HG03432 (cell line): ENCODE data around the gene TSPAN17.

ENCODE experiments used
- ATAC-seq: cut with Tn5 transposase; IDR thresholded peaks from one replicate; pipeline ENCODE4 v1.9.1; 2021; ENCODE audit warnings: mild to moderate bottlenecking, moderate library complexity; ENCODE audit not compliant: unreplicated experiment

Gene TSPAN17

DNA sequence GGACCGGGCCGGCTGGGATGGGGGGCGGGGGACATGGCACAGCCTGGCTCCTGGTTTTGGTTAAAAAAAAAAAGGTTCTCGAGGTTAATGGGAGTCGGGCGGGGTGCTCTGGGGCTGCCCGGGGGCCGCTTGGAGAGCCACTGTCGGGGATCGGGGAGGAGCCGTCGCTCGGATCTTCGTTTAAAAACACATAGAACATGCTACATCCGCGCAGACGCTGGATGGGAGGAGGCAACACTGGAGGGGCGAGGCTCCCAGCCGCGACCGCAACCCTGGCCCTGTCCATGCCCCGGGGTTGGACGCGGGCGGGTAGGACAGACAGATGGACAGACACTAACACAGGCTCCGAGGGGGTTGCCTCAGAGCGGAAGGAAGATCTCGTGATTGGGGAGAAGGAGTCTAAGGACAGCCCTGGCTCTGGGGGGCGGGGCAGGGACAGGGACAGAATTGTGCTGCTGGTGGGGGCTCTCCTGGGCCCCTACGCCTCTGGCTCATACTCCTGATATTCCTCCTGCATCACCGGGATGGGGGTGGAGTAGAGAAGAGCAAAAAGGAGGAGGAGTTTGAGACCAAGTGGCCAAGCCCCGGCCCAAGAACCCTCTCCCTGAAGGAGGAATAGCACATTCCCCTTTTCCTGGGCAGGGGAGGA, 26.8 kb upstream of the TSPAN17 start:
- ATAC-seq, result no peak

DNA sequence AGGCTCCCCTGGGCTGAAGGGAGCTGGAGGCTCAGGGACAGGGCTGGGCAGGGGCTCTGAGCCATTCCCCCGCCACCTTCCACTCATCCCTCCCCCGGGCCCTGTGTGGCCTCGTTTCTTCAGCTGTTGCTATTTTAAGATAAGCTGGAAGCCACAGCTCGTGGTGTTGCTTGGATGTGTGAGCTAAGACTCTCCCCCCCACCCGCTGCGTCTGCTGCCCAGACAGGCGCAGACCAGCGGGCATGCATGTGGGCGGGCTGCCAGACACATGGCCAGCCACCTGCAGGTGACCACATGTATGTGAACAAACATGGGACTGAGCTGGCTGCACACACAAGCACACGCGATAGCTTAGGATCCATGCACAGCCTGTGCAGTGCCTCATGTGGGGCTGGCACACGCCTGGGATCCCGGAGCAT, 25.6 kb upstream of the TSPAN17 start:
- no peak for ATAC-seq

DNA sequence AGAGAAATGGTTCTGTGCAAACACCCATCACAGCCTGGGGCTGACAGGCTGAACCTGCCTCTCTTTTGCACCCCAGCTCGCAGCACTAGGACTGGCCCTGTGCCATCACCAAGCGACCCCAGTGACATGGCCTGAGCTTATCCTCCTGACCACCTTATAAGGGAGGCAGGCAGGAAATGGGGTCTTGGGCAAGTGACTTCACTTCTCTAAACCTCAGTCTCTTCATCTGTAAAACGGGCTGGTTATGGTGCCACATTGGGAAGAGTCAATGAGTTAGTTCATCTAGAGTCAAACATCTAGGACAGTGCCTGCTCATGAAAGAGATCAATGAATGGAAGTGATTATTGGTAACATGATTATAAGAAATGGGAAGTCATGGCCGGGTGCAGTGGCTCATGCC, 23.1 kb upstream of the TSPAN17 start:
- no peak for ATAC-seq

DNA sequence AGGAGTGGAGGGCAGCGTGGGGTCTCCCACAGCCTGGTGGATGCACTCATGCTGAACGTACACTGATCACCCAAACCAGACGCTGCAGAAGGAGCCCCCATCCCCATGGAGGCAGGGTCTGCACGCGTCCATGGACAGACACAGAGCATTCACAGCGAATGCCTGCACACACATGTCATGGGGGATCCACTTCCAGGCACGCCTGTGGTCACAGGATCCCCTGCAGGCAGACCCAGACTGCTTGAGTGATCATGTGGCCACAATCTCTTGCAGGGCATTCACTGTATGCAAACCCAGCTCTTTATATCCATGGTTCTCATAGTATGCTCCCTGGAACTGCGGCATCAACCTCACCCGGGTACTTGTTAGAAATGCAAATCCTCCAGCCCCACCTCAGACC, 22.3 kb upstream of the TSPAN17 start:
- no peak for ATAC-seq

DNA sequence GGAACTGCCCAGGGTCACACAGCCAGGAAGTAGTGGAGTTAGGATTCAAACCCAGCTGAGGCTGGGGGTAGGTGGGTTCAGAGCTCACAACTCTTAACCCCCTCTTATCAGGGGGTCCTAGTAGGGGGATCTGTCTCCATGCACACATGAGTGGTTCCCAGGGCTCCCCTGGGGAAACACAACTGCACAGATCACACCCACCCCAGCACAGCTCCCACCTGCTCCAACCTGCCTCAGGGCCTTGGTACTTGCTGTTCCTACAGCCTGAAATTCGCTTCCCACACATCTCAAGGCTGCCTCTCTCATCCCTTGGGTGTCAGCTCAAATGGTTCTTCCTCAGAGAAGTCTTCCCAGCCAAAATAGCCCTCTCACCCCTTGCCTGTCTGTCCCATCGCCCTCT, 21.8 kb upstream of the TSPAN17 start:
- no peak for ATAC-seq

DNA sequence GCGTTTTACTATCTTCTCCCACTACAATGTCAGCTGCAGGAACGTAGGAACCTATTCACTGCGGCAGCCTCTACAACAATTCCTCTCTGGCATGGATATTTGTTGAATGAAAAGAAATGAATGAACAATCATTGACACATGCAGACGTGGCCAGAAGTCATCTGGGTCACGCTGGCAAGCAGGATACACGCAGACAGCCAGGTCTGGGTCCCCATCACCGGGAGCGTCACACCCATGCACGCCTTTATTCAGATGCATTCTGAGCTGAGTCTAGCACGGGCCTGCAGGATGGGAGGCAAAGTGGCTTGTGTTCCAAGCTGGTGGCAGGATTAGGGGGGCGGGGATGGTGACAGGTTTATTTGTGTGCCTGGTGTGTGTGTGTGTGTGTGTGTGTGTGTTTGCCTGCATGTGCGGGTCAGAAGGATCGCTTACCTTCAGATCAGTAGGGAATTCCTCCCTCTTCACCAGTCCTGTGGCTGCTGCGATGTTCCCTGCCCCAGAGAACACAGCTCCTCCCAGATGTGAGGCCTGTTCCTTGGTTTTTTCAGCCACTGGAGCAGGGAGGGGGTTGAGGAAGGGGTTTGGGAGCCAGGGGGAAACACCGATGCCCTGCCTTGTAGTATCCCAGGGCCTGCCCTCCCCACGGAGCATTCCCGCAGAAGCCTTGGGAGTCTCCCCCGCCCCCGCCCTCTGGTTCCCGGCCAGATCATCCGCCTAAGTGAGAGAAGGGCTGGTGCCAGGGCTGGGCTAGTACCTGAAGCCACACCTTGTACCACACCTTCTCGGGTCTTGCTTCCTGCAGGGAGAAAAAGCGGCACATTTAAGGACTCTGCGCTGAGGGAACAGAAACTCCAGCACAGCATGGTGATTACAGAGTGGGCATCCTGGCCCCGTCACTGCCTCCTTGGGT, 21.1 kb upstream of the TSPAN17 start:
- no peak for ATAC-seq

DNA sequence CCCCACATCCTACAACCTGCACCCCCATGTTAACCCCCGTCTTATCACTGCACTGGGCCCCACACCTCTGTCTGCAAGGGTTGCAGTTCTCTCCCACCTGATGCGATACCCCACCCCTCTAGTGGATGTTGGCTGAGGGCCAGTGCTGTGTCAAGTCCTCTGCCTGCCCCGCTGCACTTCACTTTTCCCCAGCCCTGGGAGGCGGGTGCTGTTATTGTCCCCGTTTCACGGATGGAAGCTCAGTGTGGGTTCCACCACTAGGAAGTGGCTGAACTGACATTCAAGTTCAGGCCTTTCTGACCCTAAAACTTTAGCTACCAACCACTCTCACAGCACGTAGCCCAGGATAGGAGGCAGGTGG, 20.4 kb upstream of the TSPAN17 start:
- ATAC-seq, result no peak

DNA sequence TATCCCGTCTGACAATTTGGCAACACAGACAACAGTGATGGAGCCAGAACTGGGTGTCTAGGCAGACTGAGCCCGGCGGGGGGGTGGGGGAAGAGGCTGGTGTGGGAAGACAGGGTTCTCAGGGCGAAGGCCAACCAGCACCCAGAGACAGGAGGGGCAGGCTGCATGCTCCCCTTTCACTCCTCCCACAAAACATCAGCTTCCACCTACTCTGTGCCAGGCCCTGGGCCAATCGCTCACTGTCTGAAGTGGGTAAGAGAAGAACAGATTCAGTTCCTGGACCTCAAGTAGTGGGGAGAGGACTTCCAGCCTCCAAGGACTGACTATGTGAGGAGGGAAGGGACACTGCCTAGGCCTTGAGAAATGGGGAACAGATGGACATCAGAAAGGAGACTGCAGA, 19.7 kb upstream of the TSPAN17 start:
- no peak for ATAC-seq

DNA sequence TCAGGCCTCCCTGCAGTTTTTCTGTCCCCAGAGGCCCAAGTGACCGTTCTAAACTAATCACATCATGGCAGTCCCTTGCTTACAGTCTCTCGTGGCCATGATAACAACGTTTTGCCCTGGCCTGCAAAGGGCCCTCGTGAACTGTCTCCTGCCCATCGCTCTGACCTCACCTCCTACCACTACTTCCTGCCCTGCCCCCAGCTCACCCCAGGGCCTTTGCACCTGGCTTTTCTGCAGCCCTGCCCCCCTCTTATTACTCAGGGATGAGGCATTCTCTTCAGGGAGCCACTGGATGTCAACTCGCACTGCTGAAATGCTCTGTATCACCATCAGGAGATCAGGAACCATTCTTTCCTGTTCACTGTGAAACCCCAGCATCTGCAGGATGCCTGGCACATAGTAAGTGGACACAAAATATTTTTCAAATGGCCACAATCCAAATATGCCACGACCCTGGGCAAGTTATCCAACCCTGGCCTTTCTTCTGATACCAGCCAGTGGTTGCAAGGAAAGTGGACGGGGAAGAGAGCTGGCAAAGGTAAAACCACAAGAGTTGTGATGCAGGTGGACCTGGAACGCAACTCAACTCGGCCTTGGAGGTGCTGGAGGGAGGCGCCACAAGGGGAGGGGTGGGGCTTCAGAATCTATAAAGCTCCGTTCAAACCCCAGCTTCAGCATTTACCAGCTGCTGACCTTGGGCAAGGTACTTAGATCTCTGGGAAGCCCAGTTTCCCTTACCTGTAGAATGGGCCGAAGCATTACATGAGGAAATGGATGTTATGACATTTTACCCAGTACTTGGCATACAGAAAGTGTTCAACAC, 18.7 kb upstream of the TSPAN17 start:
- ATAC-seq, result no peak

DNA sequence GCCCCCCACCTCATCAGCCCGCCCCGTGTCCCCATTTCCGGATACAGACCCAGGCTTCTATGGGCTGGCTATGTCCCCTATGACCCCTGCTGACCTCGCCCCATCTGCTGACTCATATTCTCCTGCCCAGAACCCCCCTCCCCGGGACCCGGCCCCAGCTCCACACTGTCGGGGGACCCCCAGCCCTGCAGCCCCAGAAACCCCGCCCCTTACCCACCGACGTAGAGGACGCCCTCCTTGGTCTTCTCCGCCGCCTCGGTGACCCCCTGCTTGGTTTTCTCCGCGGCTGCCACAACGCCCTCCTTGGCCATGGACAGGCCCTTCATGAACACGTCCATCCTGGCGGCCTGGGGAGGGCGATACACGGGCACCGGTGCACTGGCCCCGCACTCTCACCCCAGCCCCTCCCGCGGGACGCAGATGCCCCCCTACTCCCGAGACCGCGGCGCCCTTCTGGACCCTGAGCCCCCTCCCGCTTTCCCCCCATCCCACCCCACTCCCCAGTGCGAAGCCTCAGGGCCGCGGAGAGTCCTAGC, 17.9 kb upstream of the TSPAN17 start:
- no peak for ATAC-seq

DNA sequence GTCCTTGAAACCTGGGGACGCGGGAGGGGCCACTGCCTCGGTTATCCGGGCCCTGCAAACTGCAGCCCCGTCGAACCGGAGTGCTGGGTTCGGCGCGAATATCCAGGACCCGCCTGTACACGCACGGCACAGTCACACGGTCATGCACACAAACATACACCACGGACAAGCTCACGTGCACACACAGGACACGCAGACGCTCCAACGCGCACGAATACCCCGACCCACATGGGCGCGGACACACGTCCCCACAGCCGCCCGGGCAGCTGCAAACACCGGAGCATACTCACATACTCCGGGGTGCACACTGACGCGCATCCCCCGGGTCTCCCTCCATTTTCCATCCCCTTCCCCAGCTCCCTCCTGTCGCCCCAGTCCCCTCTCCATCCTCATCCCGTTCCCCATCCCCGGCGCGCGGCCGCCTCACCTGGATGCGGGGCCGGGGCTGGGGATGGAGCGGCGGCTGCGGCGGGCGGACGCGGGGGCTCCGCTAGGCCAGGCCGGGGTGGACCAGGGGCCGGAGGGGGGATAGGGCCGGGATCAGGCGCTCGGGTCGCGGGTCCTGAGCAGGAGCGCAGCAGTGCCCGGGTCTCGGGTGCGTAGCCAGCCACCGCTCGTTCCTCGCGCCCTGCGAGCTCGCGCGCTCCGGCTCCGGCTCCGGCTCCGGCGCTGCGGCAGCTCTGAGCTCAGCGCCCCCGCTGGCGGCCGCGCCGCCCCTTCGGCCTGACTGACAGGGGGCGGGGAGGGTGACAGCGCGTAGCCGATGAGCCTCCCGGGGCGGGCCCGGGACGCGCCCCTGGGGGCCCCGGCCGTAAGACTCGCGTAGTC, 17.2 kb upstream of the TSPAN17 start, which contains the start of the genes EIF4E1B and SNCB:
Gene EIF4E1B, plus strand, starts transcription at position 823 of the 828 bp plus-strand sequence. CDS start 12,113 bp downstream, outside the sequence.
Gene SNCB, minus strand, starts transcription at position 682 of the 828 bp plus-strand sequence. CDS start 880 bp downstream, outside the sequence.
- peak; percentile 90 for ATAC-seq

DNA sequence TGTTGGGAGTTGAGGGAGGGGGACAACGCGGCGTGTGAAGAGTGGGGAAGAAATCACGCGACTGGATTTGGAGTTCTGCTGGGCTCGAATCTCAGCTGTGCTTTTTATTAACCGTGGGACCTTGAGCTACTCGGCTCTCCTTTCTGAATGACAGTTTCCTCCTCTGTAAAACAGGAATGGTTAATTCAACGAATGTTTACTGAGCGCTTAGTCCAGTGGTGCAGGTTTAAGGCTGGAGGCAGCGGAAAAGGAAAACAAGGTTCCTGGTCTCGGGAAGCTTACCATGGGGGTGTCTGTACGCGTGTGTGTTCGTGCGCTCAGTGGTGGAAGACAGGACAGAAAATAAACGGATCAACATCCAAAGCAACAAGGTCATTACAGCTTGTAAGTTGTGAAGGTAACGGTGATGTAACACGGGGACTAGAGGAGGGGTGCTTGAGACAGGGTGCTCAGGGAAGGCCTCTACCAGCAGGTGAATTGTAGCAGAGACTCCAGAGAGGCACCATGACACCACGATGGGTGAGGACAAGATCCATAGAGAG, 16.5 kb upstream of the TSPAN17 start:
- ATAC-seq, result no peak

DNA sequence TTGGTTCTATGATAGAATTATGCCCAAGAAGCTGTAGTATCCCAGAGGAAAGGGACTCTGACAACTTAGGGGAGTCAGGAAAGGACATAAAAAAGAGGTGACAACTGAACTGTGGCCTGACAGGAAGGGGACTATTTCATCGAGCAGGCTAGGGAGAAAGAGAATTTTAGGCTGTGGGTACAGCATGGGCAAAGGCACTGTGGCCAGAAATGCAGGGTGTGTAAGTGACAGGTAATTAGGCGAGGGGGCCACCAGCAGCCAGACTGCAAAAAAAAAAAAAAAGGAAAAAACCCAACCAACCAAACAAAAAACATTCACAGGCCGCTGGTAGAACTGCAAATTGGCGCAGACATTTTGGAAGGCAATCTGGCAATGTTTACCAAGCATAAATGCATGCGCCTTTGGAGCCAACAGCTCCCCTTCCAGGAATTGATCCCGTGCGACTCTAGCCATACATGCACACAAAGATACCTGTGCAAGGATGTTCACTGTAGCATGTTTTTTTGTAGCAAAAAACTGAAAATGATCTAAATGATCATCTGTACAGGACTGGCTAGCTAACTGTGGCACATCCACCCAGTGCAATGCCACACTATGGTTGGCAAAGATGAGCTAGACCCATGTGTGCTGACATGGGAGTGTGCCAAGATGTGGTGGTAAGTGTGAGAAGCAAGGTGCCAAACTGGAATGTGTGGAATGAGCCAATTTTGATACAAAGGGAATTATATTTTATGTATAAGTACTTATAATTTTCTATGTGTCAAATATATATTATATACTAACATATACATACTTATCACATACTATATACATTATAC, 15.7 kb upstream of the TSPAN17 start:
- ATAC-seq, result no peak

DNA sequence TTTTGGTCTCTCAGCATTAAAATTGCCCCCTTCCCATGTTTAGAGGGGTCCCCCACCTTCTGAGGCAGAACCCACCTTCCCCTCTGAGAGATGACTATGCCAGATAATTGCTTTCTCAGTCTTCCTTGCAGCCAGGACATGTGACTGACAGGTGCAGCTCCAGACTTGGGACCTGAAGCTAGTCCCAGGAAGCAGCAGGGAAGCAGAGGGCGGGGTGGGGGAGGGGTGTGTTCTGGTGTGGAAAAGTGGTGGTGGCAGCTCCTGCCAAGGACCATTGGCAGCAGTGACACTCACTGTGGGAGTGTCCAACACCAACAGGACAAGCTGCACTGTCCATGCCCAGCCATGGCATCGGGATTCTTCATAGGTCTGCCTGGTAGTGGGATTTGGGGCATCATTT, 14.5 kb upstream of the TSPAN17 start:
- no peak for ATAC-seq

DNA sequence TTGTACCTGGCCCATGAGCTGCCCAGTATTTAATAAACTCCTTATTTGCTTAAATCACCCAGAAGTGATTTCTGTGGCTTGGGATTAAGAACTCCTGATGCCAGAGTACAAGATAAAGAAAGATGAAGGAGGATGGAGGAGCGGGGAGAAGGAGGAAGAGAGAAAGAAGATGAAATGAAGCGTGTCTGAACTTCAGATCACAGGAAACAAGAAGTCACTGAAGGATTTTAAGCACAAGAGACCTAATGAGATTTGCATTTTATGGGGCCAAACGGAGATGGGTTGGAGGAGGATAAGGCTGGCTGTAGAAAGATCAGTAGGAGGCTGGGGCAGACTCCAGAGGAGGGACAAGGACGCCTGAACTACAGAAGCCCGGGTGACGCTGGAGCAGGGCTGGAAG, 13.7 kb upstream of the TSPAN17 start:
- ATAC-seq, result no peak

DNA sequence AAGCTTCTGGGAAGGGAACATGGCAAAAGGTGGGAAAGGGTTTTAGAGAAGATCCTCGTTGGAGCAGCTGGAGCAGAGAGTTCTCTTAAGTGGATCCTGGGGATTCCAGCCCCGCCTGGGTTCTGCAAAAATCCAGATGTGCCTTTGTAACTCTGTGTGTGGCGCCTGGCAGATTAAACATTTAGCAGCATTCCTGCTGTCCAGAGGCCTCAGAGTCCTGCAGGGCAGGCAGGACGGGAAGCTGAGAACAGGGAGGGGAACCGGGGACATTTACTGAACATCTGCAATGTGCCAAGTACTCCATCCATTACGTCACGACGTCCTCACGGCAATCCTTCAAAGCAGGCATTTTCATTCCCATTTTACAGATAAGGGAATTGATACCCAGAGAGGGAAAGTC, 10.9 kb upstream of the TSPAN17 start:
- no peak for ATAC-seq

DNA sequence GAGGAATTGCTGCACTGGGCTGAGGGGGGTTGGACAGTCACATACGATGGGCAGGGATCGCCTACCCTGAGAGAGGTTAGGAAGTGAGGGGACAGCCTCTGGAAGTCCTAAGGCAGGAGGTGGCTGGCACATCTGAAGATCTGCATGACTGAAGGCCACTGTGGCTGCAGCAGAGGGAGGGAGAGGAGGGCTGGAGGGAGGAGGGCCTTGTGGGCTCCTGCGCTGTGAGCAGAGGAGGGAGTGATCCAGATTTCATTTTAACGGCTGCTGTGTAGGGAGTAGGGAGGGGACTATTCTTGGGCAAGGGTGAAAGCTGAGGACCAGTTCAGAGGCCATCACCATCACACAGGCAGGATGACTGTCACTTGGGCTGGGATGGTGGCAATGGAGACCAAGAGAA, 9.7 kb upstream of the TSPAN17 start:
- ATAC-seq, result no peak

DNA sequence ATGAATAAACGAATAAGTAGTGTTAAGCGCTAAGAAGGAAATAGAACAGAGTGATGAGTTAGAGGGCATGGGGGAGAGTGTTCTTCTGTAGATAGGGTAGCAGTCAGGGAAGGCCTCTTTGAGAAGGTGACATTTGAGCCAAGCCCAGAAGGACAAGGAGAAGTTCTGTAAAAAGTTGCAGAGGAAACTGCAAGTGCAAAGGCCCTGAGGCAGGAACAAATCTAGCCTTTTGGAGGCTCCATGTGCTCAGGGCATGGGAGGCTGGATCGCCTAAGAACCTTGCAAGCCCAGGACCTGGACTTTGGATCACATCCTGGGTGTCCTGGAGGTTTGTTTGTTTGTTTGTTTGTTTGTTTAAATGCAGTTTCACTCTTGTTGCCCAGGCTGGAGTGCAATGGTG, 8.8 kb upstream of the TSPAN17 start:
- no peak for ATAC-seq

DNA sequence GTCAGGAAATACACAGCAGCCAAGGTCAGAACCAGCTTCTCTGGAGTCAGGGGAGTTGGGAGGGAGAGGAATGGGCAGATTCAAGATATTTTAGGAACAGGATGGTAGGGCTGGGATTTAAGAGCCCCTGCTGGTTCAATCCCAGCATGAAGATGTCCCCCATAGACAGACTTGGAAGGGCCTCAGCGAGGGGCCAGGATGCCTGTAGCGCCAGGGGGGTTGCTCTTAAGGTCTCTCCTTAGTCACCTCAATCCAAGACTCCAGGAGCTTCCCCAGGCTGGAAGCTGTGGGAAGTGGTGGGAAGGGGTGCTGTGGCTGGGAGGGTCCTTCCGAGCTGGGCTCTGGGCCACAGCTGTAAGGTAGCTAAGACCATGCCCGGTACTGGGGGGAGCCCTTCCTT, 8.1 kb upstream of the TSPAN17 start:
- ATAC-seq, result no peak
